Choroid plexus epithelial cell (primary cell): ENCODE measurements around the gene IL17RB.

Source experiments
- DNase-seq: peaks from one replicate; pipeline ENCODE4 v3.0.0-alpha.2; 2010; ENCODE audit warnings: low read depth
- H3K4me3 ChIP-seq: 2 replicates; pipeline ENCODE4 v1.5.1; 2011; ENCODE audit warnings: low read depth, mild to moderate bottlenecking, control low read depth, low read length, moderate library complexity
- TF ChIP-seq, protein P1 (sequence below): conservative IDR thresholded peaks from 2 replicates; pipeline ENCODE4 v1.5.1; 2011; ENCODE audit warnings: low read depth, mild to moderate bottlenecking, control low read depth, inconsistent platforms, low read length, moderate library complexity

Gene IL17RB

DNA sequence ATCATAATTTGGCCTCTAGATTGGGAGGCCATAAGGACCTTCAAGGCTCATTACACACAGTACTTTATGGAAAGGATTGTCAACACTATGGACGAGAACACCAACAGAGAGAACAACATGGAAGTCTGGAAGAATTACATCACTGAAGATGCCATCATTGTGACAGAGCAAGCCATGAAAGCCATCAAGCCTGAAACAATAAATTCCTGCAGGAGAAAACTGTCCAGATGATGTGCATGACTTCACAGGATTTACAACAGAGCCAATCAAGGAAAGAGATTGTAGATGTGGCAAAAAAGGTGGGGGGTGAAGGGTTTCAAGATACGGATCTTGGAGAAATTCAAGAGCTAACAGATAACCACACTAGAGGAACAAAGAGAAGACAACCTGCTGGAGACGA, 15.9 kb downstream of the IL17RB start:
- TF ChIP-seq, protein P1, sequence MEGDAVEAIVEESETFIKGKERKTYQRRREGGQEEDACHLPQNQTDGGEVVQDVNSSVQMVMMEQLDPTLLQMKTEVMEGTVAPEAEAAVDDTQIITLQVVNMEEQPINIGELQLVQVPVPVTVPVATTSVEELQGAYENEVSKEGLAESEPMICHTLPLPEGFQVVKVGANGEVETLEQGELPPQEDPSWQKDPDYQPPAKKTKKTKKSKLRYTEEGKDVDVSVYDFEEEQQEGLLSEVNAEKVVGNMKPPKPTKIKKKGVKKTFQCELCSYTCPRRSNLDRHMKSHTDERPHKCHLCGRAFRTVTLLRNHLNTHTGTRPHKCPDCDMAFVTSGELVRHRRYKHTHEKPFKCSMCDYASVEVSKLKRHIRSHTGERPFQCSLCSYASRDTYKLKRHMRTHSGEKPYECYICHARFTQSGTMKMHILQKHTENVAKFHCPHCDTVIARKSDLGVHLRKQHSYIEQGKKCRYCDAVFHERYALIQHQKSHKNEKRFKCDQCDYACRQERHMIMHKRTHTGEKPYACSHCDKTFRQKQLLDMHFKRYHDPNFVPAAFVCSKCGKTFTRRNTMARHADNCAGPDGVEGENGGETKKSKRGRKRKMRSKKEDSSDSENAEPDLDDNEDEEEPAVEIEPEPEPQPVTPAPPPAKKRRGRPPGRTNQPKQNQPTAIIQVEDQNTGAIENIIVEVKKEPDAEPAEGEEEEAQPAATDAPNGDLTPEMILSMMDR: no peak
- H3K4me3 ChIP-seq: no peak overlapping the region
- DNase-seq: no peak

DNA sequence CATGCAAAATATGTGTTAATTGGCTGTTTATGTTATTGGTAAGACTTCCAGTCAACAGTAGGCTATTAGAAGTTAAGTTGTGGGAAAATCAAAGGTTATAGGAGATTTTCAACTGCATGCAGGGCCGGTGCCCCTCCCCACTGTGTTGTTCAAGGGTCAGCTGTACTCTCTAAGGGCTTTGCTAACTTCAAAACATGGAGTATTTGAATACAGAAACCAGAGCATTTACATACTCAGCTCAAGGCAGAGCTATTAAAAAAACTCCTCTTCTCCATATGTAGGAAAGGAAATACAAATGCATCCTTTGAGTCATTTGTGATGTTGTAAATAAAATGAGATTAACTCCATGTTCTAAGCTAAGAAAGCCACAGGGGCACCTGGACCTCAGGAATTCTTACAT, 16.8 kb downstream of the IL17RB start:
- TF ChIP-seq, protein P1: no peak
- no peak for DNase-seq
- H3K4me3 ChIP-seq: no peak overlapping the region

DNA sequence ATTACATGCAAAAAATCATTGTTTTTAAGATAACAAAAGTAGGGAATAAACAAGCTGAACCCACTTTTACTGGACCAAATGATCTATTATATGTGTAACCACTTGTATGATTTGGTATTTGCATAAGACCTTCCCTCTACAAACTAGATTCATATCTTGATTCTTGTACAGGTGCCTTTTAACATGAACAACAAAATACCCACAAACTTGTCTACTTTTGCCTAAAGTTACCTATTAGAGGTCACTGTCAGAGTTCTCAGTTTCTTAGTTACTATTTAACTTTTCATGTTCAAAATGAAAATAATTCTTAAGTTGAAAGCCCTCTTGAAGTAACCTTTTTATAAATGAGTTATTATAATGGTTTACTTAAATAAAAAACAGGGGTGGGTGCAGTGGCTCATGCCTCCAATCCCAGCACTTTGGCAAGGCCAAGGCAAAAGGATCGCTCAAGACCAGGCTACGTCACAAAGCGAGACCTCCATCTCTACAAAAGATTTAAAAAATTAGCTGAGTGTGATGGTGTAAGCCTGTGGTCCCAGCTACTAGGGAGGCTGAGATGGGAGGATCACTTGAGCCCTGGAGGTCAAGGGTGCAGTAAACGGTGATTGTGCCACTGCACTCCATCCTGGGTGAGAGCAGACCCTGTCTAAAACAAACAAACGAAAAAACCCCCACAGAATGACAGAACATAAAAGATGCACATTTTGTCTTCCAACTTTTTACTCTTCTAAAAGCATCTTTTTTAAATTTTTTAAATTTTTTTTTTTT, 19.5 kb downstream of the IL17RB start:
- TF ChIP-seq, protein P1: no peak
- no peak for DNase-seq
- H3K4me3 ChIP-seq: no peak overlapping the region

DNA sequence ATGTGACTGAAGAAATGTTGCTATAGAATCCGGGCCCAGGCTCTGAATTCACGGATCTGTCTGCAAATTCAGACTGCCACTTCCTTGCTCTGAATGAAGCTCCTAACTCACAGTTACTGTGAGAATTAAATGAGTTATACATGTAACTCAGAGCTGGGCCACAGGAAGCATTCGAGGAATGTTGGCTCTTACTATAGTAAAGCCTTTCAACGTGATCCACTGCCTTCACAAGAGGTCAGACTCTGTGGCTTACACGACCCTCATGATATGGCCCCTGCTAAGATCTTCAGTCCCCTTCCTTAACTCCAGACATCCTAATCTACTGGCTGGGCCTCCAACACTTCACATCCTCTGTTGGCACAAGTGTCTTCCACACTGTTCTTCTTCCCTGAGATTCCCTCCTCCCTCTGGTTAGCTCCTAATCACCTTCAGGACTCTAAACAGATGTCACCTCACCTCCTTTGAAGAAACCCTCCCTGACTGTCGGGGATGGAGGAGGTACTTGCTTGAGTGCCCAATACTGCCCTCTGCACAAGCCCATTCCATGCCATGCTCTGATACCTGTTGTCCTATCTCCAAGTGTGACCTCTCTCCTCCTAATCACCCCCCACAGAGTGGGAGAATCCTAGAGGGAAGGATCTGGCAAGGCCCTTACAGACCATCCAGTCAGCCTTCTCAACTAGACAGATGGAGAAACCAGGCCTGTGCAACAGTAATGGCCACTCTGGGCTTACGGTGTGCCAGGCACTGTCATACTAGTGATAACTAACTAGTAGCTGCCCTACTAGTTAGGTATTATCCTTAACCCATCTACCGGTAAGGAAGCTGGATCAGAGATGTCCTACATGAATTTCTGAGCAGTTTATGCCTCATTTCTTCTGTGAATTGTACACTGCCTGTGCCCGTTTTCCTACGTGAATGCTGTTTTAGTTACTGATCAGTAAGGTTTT, 34.3 kb downstream of the IL17RB start:
- peak; percentile 72 for DNase-seq
- peak overlapping the region; percentile 78 for H3K4me3 ChIP-seq
- TF ChIP-seq, protein P1: no peak

DNA sequence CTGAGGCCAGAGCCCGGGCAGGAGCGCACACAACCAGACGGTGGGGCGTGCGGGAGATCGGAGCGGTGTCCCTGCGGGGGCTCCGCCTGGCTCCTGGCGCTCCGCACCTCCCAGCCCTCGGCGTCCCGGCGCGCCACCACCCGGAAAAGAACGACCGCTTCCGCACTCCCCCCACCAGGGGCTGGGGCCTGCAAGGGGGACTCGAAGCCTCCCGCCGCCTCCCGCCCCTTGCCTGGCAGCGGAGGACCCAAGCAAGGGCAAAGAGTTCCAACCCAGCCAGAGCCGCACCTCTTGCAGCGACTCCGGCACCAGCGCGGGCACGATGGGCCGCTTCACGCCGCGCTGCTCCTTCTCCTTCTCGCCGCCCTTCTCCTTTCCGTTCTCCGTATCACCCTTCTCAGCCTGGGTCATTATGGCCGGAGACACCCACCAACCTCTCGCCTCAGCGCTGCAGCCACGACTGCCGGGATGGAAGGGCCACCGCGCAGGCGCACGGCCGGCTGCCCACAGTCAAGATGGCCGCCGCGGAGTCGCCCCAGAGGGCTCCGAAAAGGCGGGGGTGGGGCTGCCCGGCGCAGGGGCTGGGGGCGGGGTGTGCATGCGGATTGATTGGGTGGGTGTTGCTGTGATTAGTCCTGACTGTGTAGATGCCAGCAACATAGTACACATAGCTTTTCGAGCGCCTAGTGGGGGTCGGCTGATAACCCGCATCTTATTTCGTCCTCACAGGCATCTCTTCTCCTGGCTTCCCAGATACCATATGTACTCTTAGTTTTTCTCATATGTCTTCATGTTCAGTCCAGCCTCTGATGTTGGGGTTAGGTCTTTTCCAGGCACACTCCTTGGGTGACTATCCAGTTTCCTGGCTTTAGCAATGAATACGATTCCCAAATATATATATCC, 35.6 kb downstream of the IL17RB start, which contains the start of gene ACTR8:
Gene ACTR8 (minus strand): TSS at position 462 of the 903 bp plus-strand sequence. CDS start 51 bp downstream, at position 411.
- TF ChIP-seq, protein P1: peak; percentile 5
- peak within 1 kb of the TSS; percentile 78 for H3K4me3 ChIP-seq
- peak; percentile 87 for DNase-seq

DNA sequence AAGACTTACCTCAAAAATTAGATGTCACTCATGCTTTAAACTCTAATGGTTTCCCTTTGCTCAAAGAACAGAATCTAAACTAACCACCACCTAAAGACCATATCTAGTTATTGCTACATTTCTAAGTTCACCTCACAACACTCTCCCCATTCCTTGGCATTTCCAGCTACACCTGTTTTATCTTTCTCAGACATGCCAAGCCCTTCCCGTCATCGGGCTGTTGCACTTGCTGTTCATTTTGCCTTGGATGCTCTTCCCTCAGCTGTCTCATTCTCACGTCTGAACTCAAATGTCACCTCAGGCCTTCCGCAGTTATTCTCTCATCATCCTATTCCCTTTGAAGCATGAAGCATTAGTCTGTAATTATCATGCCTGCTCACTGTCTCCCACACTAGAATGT, 36.6 kb downstream of the IL17RB start:
- no peak for DNase-seq
- TF ChIP-seq, protein P1: no peak
- H3K4me3 ChIP-seq: no peak overlapping the region
